Measurements from ENCODE around the gene POLK. TPM values are rescaled to one million over a fixed set of nuclear protein-coding genes. Genes with fewer than 3 reads are reported as not detected.

POLK gene
- polyA plus RNA-seq, 1 donor from 2014 or later: 29.9 TPM

- Mint-ChIP-seq H3K4me3 (no peak overlapping the region), H3K27ac (no peak overlapping the region), H3K36me3 (no peaks in the 10 kb centered on the region), H3K4me1 (peaks cover 0 to 2% (median 0%) of the 10 kb centered on the region in 3 donors), H3K27me3 (no peaks in the 10 kb centered on the region), H3K9me3 (peaks cover 0 to 2% (median 0%) of the 10 kb centered on the region in 3 donors)
These were observed 137.0 kb downstream of the POLK start for GRCh38 chr5:75648712-75649111.

Other genes starting within 250 kb of the POLK start
- gene HMGCR, start 174.7 kb upstream of the POLK start, polyA plus RNA-seq: 9.0 TPM
- gene CERT1, start 262 bp upstream of the POLK start, polyA plus RNA-seq: 17.7 TPM
- gene ANKDD1B, start 99.6 kb downstream of the POLK start, polyA plus RNA-seq: 0.15 TPM
- 14.3 TPM for gene POC5, start 205.5 kb downstream of the POLK start, polyA plus RNA-seq

Data from IgD-negative memory B cell (primary cell).